HTR-8/SVneo (cell line): ENCODE measurements around the gene FRMD4A.

ENCODE experiments used
- DNase-seq: peaks from one replicate; pipeline ENCODE4 v3.0.0; 2011; ENCODE audit warnings: low spot score, mixed read lengths; ENCODE audit not compliant: insufficient read length
- FAIRE-seq: peaks from 2 replicates; lab custom pipeline; 2011; peaks lifted over from hg19 to GRCh38; lab: Jason Lieb, UNC

FRMD4A gene

GRCh38 chr10:13658871-13659685 lies 671.6 kb downstream of the FRMD4A start:
- FAIRE-seq (no peak), DNase-seq (no peak)

GRCh38 chr10:13658264-13658663 lies 672.5 kb downstream of the FRMD4A start:
- no peak for FAIRE-seq

DNA sequence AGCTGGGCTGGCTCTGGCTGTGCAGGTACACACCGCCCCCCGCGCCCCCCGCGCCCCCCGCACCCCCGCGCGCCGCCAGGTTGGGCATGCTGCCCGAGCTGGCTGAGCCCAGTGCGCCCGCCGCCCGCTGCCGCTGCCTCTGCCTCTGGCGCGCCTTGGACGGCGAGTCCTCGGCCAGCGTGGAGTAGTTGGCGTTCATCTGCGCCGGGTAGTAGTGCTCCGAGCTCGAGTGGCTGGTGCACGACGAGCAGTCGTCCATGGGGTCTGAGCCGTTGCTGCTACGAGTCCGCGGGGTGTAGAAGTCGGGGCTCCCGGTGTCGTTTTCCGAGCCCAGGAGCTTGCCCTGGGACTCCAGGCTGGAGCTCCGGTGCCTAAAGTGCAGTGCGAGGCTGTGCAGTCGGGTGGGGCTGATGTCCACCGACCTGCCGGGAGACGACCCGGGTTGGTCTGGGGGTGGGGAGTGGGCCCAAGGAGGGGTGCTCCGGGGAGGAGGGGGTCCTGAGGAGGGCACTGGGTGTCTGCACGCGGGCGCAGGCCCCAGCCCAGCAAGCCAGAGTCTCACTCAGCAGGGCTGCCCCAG lies 673.5 kb downstream of the FRMD4A start:
- no peak for FAIRE-seq
- DNase-seq = no peak

More at GRCh38 chr10:13658264-13658663, 672.5 kb downstream of the FRMD4A start:
- no peak for DNase-seq

DNA sequence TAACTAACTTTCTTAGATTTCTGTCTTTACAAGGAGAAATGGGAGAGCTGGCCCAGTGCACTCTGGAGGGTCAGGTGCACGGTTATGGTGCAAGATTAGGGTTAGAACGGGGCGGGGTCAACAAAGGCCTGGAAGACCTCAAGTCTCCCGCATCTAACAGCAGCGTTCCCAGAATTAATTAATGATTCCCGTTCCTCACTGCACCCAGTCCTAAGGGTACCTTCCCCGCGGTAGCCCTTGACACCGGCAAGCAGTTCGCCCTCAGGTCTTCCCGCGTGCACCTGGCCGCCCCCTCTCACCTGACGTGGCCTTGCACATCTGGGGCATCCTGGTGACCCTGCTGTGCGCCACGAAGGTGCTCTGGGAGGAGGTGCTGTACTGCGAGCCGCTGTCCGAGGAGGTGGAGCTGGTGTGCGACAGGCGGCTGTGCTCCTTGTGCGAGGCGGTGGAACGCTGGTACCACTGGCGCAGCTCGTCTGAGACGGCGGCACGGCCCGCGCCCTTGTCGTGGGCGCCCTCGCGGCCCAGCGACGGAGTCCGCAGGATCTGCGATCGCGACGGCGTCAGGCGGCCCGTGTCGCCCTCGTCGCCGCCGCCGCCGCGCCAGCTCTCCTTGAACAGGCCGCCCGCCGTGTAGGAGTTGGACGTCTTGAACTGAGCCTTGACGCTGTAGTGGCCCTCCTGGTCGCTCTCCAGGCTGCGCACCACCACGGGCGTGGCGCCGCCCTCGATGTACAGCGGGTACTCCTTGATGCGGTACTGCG lies 674.2 kb downstream of the FRMD4A start:
- FAIRE-seq = no peak

DNA sequence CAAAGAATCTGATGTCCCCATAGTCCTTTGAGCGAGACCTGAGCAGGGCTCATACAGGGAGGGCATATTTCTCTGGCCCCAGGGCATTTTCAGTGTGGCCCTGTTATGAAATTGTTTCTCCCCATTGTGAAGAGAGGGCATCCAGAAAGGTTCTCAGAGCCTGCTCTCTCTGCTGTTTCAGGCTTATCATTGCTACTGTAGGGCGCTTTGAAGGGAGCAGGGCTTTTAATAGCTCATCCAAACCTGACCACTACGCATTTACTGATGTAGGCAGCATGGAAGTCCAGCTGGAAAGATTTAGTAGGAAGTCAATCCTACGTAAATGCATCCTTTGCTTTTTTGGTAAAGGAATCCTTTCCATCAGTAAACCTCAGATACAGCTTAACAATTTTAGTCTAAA lies 675.9 kb downstream of the FRMD4A start:
- DNase-seq (no peak), FAIRE-seq (no peak)

More for the DNA sequence above, 674.2 kb downstream of the FRMD4A start:
- no peak for DNase-seq

GRCh38 chr10:13654118-13654830 lies 676.5 kb downstream of the FRMD4A start:
- FAIRE-seq = no peak
- DNase-seq = no peak

DNA sequence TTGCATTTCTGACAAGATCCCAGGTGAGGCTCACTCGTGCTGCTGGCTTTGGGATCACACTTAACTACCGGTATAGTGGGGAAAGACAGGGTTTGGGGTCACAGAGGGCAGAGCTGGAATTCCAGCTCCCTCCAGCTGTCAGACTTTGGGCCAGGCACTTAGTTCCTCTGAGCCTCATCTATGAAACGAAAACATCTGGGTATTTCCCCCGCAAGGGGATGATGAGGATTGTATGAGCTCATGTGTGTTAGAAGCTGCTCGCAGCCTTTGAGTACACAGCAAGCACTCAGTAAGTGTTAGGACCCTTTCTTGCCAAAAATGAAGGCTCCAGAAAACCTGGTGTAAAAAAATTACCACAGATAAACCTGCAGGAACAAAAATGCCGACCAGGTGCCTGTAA lies 677.9 kb downstream of the FRMD4A start:
- FAIRE-seq = no peak
- DNase-seq = no peak

DNA sequence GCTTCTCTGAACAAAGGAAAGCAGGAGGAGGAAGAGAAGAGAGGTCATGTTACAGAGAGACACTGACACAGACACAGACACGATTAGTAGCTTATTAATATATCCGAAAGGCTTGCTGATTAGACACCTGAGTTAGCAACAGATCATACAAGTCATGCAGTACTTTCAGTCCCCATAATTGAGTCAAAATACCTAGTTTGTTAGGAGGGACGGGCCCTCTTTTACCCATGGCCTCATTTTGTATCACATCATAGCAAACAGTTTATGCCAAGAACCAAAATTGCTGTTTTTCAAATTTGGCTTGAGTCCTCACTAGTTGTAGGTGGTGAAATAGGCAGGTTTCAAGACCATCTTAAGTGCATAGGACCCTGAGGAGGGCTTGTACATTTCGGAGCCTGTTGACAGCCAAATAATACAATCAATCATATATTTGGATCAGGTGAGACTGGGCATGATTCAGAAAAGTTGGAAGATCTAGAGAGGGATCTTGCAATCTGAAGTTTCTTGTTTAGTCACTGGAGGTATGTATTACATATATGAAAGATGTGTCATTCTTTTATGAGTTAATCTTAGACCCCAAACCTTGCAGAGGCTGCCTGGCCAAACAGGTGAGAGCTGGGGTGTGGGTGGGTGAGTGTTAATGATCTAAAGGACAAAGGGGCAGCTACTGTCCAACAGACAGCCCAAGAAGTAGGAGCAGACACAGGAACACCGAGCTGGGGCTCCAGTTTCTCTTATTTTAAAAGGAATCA lies 678.6 kb downstream of the FRMD4A start:
- FAIRE-seq = no peak
- DNase-seq = no peak

GRCh38 chr10:13650961-13651360 lies 679.8 kb downstream of the FRMD4A start:
- no peak for DNase-seq
- no peak for FAIRE-seq

GRCh38 chr10:13649844-13650520 lies 680.7 kb downstream of the FRMD4A start:
- FAIRE-seq (no peak), DNase-seq (no peak)

DNA sequence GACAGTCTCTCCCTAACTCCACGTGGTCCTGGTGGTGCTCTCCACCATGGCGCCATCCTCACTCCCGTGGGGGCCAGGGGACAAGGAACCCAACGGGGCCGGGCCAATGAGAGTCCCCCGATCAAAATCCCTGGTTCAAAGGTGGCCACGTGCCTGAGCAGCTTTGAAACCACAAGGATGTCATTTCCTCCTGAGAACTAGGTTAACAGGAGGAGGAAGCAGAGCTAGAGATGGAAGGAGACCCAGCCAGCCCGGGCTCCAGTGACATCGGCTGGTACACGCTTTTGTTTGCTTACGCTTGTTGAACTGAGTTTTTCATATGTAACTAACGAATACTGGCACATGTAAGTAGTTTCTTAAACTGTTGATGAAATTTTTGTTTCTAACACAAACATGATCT lies 682.3 kb downstream of the FRMD4A start:
- no peak for FAIRE-seq
- no peak for DNase-seq

- no peak for DNase-seq
- FAIRE-seq = no peak
Measured at GRCh38 chr10:13644866-13645265, 685.9 kb downstream of the FRMD4A start.

GRCh38 chr10:13643016-13643415 lies 687.7 kb downstream of the FRMD4A start:
- FAIRE-seq = no peak
- no peak for DNase-seq

DNA sequence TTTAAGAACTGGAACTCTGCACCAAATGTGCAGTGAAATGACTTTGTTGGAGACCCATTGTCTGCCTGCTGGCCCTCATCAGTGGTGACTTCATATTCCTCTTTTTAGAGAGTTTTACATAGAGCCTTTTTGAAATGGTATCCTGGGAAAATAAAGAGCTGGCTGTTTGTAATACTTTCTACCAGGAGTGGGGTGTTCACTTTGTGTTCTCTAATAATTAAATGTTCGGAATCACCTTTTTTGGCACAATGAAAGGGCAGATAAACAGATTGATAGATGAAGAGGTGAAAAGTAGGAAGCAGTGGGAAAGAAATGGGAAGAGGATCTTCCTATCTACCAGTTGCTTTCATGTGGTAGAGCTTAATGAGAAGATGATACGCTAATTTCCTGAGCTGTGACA lies 688.4 kb downstream of the FRMD4A start:
- no peak for FAIRE-seq
- DNase-seq = no peak

- no peak for DNase-seq
- no peak for FAIRE-seq
Measured at GRCh38 chr10:13637894-13638293, 692.8 kb downstream of the FRMD4A start.

DNA sequence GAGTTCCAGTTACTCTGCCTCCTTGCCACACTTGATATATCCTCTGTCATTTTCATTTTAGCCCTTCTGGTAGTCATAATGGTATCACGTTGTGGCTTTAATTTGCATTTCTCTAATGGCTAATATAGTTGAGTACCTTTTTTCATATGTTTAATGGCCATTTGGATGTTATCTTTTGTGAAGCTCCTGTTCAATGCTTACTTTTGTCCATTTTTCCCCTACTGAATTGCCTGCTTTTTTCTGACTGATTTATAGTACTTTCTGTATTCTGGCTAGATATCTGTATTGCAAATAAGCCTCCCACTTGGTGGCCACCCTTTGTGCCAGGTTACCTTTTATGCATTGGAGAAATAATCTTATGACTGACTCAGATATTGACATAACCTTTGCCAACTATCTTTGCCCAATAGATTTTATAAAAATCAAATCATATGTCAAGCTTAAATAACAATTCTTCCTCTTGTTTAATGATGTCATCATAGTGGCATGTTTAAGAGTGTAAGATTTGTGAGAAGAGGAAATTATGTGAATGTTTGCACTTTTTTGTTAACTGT lies 693.3 kb downstream of the FRMD4A start:
- DNase-seq (no peak), FAIRE-seq (no peak)

DNA sequence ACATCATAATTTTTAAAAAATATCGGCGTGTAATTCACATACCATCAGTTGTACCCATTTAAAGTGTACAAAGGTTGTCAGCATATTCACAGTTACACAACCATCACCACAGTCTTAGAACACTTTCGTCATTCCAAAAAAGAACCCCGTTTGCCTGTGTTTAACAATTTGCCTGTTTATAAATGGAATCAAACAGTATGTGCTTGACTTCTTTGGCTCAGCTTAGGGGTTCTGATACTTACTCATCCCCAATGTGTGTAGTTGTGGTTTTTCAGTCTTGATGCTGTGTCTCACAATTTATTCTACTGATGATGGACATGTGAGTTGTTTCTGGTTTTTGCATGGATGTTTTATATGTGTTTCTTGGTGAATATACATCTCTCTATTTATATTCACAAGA lies 693.9 kb downstream of the FRMD4A start:
- FAIRE-seq (no peak), DNase-seq (no peak)

DNA sequence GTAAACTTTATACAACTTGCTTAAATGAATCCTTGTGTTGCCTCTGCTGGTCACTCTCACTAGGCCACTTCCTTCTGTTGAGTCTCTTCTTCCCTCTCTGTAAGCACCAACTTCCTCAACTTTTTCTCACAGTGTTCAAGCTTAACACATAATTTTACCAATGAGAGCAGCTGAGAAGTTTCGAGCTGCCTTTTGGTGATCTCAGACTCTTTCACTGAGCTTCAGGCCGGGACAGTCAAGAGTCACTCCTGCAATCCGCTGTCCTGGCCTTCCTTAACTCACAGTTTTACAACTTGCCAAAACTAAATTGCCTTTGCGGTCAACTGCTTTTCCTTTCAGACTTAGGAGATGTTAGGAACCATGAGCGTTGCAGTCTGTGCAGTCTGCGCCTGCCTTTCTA lies 696.5 kb downstream of the FRMD4A start:
- FAIRE-seq = no peak
- no peak for DNase-seq

GRCh38 chr10:13633689-13634088 lies 697.0 kb downstream of the FRMD4A start:
- FAIRE-seq (no peak), DNase-seq (no peak)
